HEK293T (cell line): ENCODE results near the gene MT3.

Experiments
- ARNT ChIP-seq: fragments of 450-650 bp; IDR thresholded peaks from 2 replicates; pipeline ENCODE4 v1.6.1; 2017; ENCODE audit warnings: mild to moderate bottlenecking
- BHLHE40 ChIP-seq: fragments of 450-650 bp; IDR thresholded peaks from 2 replicates; pipeline ENCODE4 v1.6.1; 2016; ENCODE audit warnings: mild to moderate bottlenecking, moderate library complexity, borderline replicate concordance
- CTBP1 ChIP-seq: fragments of 450-650 bp; IDR thresholded peaks from 2 replicates; pipeline ENCODE4 v1.6.1; 2016; ENCODE audit warnings: borderline replicate concordance
- ELF4 ChIP-seq: fragments of 450-650 bp; IDR thresholded peaks from 2 replicates; pipeline ENCODE4 v1.6.1; 2017; ENCODE audit warnings: antibody characterized with exemption
- FOXA1 ChIP-seq: fragments of 450-650 bp; IDR thresholded peaks from 2 replicates; pipeline ENCODE4 v1.6.1; 2016; ENCODE audit warnings: mild to moderate bottlenecking
- FOXK2 ChIP-seq: fragments of 450-650 bp; IDR thresholded peaks from 2 replicates; pipeline ENCODE4 v1.6.1; 2016; ENCODE audit warnings: mild to moderate bottlenecking
- FOXM1 ChIP-seq: fragments of 450-650 bp; IDR thresholded peaks from 2 replicates; pipeline ENCODE4 v1.6.1; 2017; ENCODE audit warnings: mild to moderate bottlenecking, borderline replicate concordance
- HDGF ChIP-seq: fragments of 450-650 bp; IDR thresholded peaks from 2 replicates; pipeline ENCODE4 v1.6.1; 2017; ENCODE audit warnings: antibody characterized with exemption, borderline replicate concordance
- L3MBTL2 ChIP-seq: fragments of 450-650 bp; conservative IDR thresholded peaks from 2 replicates; pipeline ENCODE4 v1.6.1; 2016; ENCODE audit warnings: mild to moderate bottlenecking
- PKNOX1 ChIP-seq: fragments of 450-650 bp; IDR thresholded peaks from 2 replicates; pipeline ENCODE4 v1.6.1; 2016
- SP1 ChIP-seq: fragments of 450-650 bp; IDR thresholded peaks from 2 replicates; pipeline ENCODE4 v1.6.1; 2017
- SUZ12 ChIP-seq: fragments of 450-650 bp; IDR thresholded peaks from 2 replicates; pipeline ENCODE4 v1.6.1; 2016; ENCODE audit warnings: mild to moderate bottlenecking
- TARDBP ChIP-seq: fragments of 450-650 bp; IDR thresholded peaks from 2 replicates; pipeline ENCODE4 v1.6.1; 2016
- ZNF384 ChIP-seq: fragments of 450-650 bp; IDR thresholded peaks from 2 replicates; pipeline ENCODE4 v1.6.1; 2016

- TF ChIP-seq FOXK2 (no peak), HDGF (no peak), SUZ12 (no peak), ZNF384 (no peak), SP1 (no peak), FOXM1 (no peak), L3MBTL2 (no peak), FOXA1 (no peak), TARDBP (no peak), ELF4 (no peak), BHLHE40 (no peak), PKNOX1 (no peak), CTBP1 (no peak), ARNT (no peak)
These were observed 43.6 kb downstream of the MT3 start for GRCh38 chr16:56632848-56633365.
